Adrenal gland (tissue), 12 donors: ENCODE data around the gene APEX2. TPM values are rescaled to one million over a fixed set of nuclear protein-coding genes. Genes with fewer than 3 reads are reported as not detected.

Source experiments
- DNase-seq, 7 donors: peaks; one replicate each; pipeline ENCODE4 v3.0.0-alpha.2; 2019 to 2020
- H3K27ac ChIP-seq, 5 donors: fragments of 200-600 bp; sonication (generic) in 4 of 5; 1 replicate in 3 of 5; 2 replicates in 2 of 5; pipeline versions ENCODE4 v1.5.1 to v1.8.0; 2016 to 2020; ENCODE audit warnings: mild to moderate bottlenecking in 1 of 5
- H3K27me3 ChIP-seq: fragments of 200-600 bp; 2 replicates; pipeline ENCODE4 v1.8.0; 2021
- H3K36me3 ChIP-seq, 2 donors: fragments of 200-600 bp; replicated peaks in 1 of 2; 1 replicate in 1 of 2; 2 replicates in 1 of 2; pipeline versions ENCODE4 v1.5.1 to v1.8.0; 2018 to 2022
- H3K4me1 ChIP-seq, 2 donors: fragments of 200-600 bp; replicated peaks in 1 of 2; 1 replicate in 1 of 2; 2 replicates in 1 of 2; pipeline versions ENCODE4 v1.5.1 to v1.8.0; 2018 to 2021
- H3K4me3 ChIP-seq, 4 donors: fragments of 200-600 bp; sonication (generic) in 3 of 4; one replicate each; pipeline ENCODE4 v1.5.1; 2016 to 2018
- H3K9me3 ChIP-seq, 3 donors: fragments of 200-600 bp; sonication (generic) in 1 of 3; replicated peaks in 1 of 3; 1 replicate in 2 of 3; 2 replicates in 1 of 3; pipeline versions ENCODE4 v1.5.1 to v1.8.0; 2016 to 2021
- CTCF ChIP-seq, 6 experiments: fragments of 450-650 bp in 4 of 6; fragments of 200-600 bp in 2 of 6; sonication (generic) in 1 of 6; IDR thresholded peaks; 1 replicate in 5 of 6; 2 replicates in 1 of 6; pipeline versions ENCODE4 v1.5.1 to v1.8.0; 2016 to 2021; ENCODE audit warnings: antibody characterized with exemption in 6 of 6, mild to moderate bottlenecking in 2 of 6, moderate library complexity in 1 of 6
- POLR2A ChIP-seq, 2 donors: fragments of 450-650 bp; IDR thresholded peaks; one replicate each; pipeline ENCODE4 v1.6.1; 2017; ENCODE audit warnings: antibody characterized with exemption in 2 of 2, mild to moderate bottlenecking in 2 of 2, moderate library complexity in 1 of 2
- WGBS, 4 donors: extraction: QIAGEN DNeasy Blood & Tissue Kit in 2 of 4; methylation state at CpG; one replicate each; pipeline versions ENCODE4 v1.1.5 to v1.1.7; 2013 to 2017; 5-methylcytosine and 5-hydroxymethylcytosine counted together
- intact Hi-C, 2 donors: fragments of 100-400 bp; cut with DNase I; formaldehyde crosslinking; loops; one replicate each; pipeline versions ENCODE4 v1.14.1 to v1.15.0; 2022 to 2023
- polyA plus RNA-seq, 3 donors: library from polyadenylated mRNA; stranded (reverse); fragments of 200-250 nt in 2 of 3; fragments of 350-450 nt in 1 of 3; fragmentation: Illumina TruSeq in 1 of 3; extraction: RNeasy Lipid Tissue Mini Kit (QIAGEN cat#74804) in 1 of 3; gene quantifications; one replicate each; pipeline ENCODE4 v1.2.3, GENCODE V29; 2013 to 2014
- total RNA-seq, 9 donors: library from RNA; depleted of rRNA in 4 of 9; stranded (reverse); fragments of >200 nt in 4 of 9; fragments of 120-200 nt in 1 of 9; fragmentation: NEBNext Ultra II Directional in 1 of 9; extraction: Animal tissue kit (Norgen Biotek cat#: 25700) in 1 of 9; gene quantifications; one replicate each; pipeline versions ENCODE4 v1.1.0 to v1.2.4, GENCODE V29; 2013 to 2023
- donor health status: healthy with polysubstance abuse.
- donor health status: Bipolar disorder and iron deficiency.
- donor health status: DM: yes; HTN: yes; CAD: no.
- donor health status: DM: no; HTN: no; CAD: no.
- donor health status: DM: no; HTN: no; CAD: no.
- donor health status: DM: yes; HTN: yes; CAD: no.

Gene APEX2
- total and polyA plus RNA-seq, 12 donors: 6.3 to 16.8 (median 13.9) TPM

GRCh38 chrX:55006827-55007621 lies 6.9 kb downstream of the APEX2 start:
- Histone ChIP-seq H3K27me3 (no peaks in the 10 kb centered on the region), H3K4me3 (no peak overlapping the region), H3K4me1 (no peaks in the 10 kb centered on the region), H3K36me3 (no peaks in the 10 kb centered on the region), H3K9me3 (no peaks in the 10 kb centered on the region), H3K27ac (peak overlapping the region in 1 of 5 donors; percentile 32)
- intact Hi-C loops: no loop called here
- no peak for TF ChIP-seq POLR2A (IDR thresholded peaks at IDR 0.05)
- no peak for TF ChIP-seq CTCF (IDR thresholded peaks at IDR 0.05)
- 80 to 96% (median 89%) methylated on average over 5 to 18 of the region's 18 CpGs for WGBS, 4 donors
- DNase-seq: no peak

GRCh38 chrX:55007656-55008055 lies 7.5 kb downstream of the APEX2 start:
- Histone ChIP-seq H3K27ac (peak overlapping the region in 1 of 5 donors; percentile 33), H3K4me3 (no peak overlapping the region), H3K9me3 (no peaks in the 10 kb centered on the region), H3K36me3 (no peaks in the 10 kb centered on the region), H3K4me1 (no peaks in the 10 kb centered on the region), H3K27me3 (no peaks in the 10 kb centered on the region)
- DNase-seq: peak; percentile 31 to 66 (median 63)
- intact Hi-C loops: no loop called here
- no peak for TF ChIP-seq CTCF (IDR thresholded peaks at IDR 0.05)
- no peak for TF ChIP-seq POLR2A (IDR thresholded peaks at IDR 0.05)
- 47 to 60% (median 52%) methylated on average over 5 to 6 of the region's 6 CpGs for WGBS, 4 donors

GRCh38 chrX:55008571-55009358 lies 8.6 kb downstream of the APEX2 start:
- DNase-seq: no peak
- TF ChIP-seq CTCF (IDR thresholded peaks at IDR 0.05) (no peak), POLR2A (IDR thresholded peaks at IDR 0.05) (no peak)
- WGBS, 4 donors: 49 to 69% (median 68%) methylated on average over 3 to 9 of the region's 9 CpGs
- no peaks in the 10 kb centered on the region for H3K36me3 ChIP-seq
- no peaks in the 10 kb centered on the region for H3K9me3 ChIP-seq
- H3K27ac ChIP-seq: peak overlapping the region in 1 of 5 donors; percentile 54
- no peak overlapping the region for H3K4me3 ChIP-seq
- intact Hi-C loops: no loop called here
- no peaks in the 10 kb centered on the region for H3K27me3 ChIP-seq
- no peaks in the 10 kb centered on the region for H3K4me1 ChIP-seq

- peak in 1 of 6 experiments; percentile 33 for TF ChIP-seq CTCF (IDR thresholded peaks at IDR 0.05)
- TF ChIP-seq POLR2A (IDR thresholded peaks at IDR 0.05): no peak
- WGBS, 4 donors: 30 to 48% (median 41%) methylated on average over 2 of the region's 2 CpGs
- intact Hi-C loops: no loop called here
- DNase-seq: no peak
- H3K27me3 ChIP-seq: peaks cover 9% of the 10 kb centered on the region
- H3K36me3 ChIP-seq: no peaks in the 10 kb centered on the region
- H3K9me3 ChIP-seq: no peaks in the 10 kb centered on the region
- H3K4me3 ChIP-seq: no peak overlapping the region
- no peak overlapping the region for H3K27ac ChIP-seq
- H3K4me1 ChIP-seq: no peaks in the 10 kb centered on the region
Measured at GRCh38 chrX:55011294-55011693, 11.1 kb downstream of the APEX2 start.
